ENCODE data around the gene ZNF580. TPM values are rescaled to one million over a fixed set of nuclear protein-coding genes. Genes with fewer than 3 reads are reported as not detected.
A peak's percentile ranks its signal among the peaks of the same experiment; 100 is the strongest.

Gene ZNF580
- total and polyA plus RNA-seq, 11 donors = 8.2 to 41.5 (median 21.1) TPM

- Histone ChIP-seq H3K4me3 (peak overlapping the region; percentile 64 to 98 (median 84)), H3K27ac (peak overlapping the region; percentile 59 to 96 (median 90)), H3K4me1 (peaks cover 14 to 75% (median 55%) of the 10 kb centered on the region in 12 donors), H3K27me3 (no peaks in the 10 kb centered on the region), H3K9me3 (no peaks in the 10 kb centered on the region), H3K36me3 (peaks cover 0 to 15% (median 13%) of the 10 kb centered on the region in 9 donors)
- intact Hi-C loops (cut with DNase I) = no loop called here
- TF ChIP-seq POLR2A (IDR thresholded peaks at IDR 0.05) (no peak), CTCF (IDR thresholded peaks at IDR 0.05) (no peak)
- ATAC-seq (no peak), DNase-seq (no peak)
- WGBS, 4 donors = 0 to 1% (median 0%) methylated on average over 11 to 15 of the region's 15 CpGs
These were observed 3.0 kb downstream of the ZNF580 start for GRCh38 chr19:55643887-55644176.

GRCh38 chr19:55644191-55644833 lies 3.5 kb downstream of the ZNF580 start:
- Histone ChIP-seq H3K4me3 (peak overlapping the region; percentile 64 to 98 (median 84)), H3K27me3 (no peaks in the 10 kb centered on the region), H3K36me3 (peaks cover 0 to 15% (median 13%) of the 10 kb centered on the region in 9 donors), H3K27ac (peak overlapping the region in 10 of 12 donors; percentile 74 to 96 (median 90)), H3K4me1 (peaks cover 14 to 75% (median 55%) of the 10 kb centered on the region in 12 donors), H3K9me3 (no peaks in the 10 kb centered on the region)
- 47 to 51% (median 49%) methylated on average over 11 to 12 of the region's 12 CpGs for WGBS, 4 donors
- no peak for DNase-seq
- intact Hi-C loops (cut with DNase I) = no loop called here
- TF ChIP-seq POLR2A (IDR thresholded peaks at IDR 0.05) = no peak
- TF ChIP-seq CTCF (IDR thresholded peaks at IDR 0.05) = no peak
- ATAC-seq = no peak

GRCh38 chr19:55644842-55645511 lies 4.2 kb downstream of the ZNF580 start:
- H3K4me3 ChIP-seq = peak overlapping the region in 5 of 12 donors; percentile 78 to 98 (median 86)
- no peaks in the 10 kb centered on the region for H3K9me3 ChIP-seq
- 89 to 91% (median 90%) methylated on average over 27 to 28 of the region's 28 CpGs for WGBS, 4 donors
- no peak overlapping the region for H3K27ac ChIP-seq
- no peak for ATAC-seq
- peaks cover 0 to 15% (median 13%) of the 10 kb centered on the region in 9 donors for H3K36me3 ChIP-seq
- no peak for DNase-seq
- intact Hi-C loops (cut with DNase I) = no loop called here
- H3K4me1 ChIP-seq = peaks cover 14 to 70% (median 49%) of the 10 kb centered on the region in 12 donors
- TF ChIP-seq CTCF (IDR thresholded peaks at IDR 0.05) (no peak), POLR2A (IDR thresholded peaks at IDR 0.05) (no peak)
- no peaks in the 10 kb centered on the region for H3K27me3 ChIP-seq

- no peak for DNase-seq
- no peaks in the 10 kb centered on the region for H3K27me3 ChIP-seq
- no peak for ATAC-seq
- H3K4me1 ChIP-seq = peaks cover 10 to 65% (median 44%) of the 10 kb centered on the region in 12 donors
- H3K27ac ChIP-seq = no peak overlapping the region
- TF ChIP-seq CTCF (IDR thresholded peaks at IDR 0.05) (no peak), POLR2A (IDR thresholded peaks at IDR 0.05) (no peak)
- no peaks in the 10 kb centered on the region for H3K9me3 ChIP-seq
- WGBS, 4 donors = 67 to 73% (median 69%) methylated on average over 5 of the region's 5 CpGs
- no peak overlapping the region for H3K4me3 ChIP-seq
- H3K36me3 ChIP-seq = peaks cover 0 to 17% (median 13%) of the 10 kb centered on the region in 9 donors
- intact Hi-C loops (cut with DNase I) = no loop called here
These were observed 4.7 kb downstream of the ZNF580 start for GRCh38 chr19:55645512-55645881.

Measured in heart left ventricle (tissue), 16 donors.